Ecto neural progenitor cell (in vitro differentiated cells): ENCODE measurements around the gene THSD7A.

ENCODE experiments used
- DNase-seq: peaks from one replicate; pipeline ENCODE4 v3.0.0-alpha.2; 2018; ENCODE audit warnings: low spot score

THSD7A gene

DNA sequence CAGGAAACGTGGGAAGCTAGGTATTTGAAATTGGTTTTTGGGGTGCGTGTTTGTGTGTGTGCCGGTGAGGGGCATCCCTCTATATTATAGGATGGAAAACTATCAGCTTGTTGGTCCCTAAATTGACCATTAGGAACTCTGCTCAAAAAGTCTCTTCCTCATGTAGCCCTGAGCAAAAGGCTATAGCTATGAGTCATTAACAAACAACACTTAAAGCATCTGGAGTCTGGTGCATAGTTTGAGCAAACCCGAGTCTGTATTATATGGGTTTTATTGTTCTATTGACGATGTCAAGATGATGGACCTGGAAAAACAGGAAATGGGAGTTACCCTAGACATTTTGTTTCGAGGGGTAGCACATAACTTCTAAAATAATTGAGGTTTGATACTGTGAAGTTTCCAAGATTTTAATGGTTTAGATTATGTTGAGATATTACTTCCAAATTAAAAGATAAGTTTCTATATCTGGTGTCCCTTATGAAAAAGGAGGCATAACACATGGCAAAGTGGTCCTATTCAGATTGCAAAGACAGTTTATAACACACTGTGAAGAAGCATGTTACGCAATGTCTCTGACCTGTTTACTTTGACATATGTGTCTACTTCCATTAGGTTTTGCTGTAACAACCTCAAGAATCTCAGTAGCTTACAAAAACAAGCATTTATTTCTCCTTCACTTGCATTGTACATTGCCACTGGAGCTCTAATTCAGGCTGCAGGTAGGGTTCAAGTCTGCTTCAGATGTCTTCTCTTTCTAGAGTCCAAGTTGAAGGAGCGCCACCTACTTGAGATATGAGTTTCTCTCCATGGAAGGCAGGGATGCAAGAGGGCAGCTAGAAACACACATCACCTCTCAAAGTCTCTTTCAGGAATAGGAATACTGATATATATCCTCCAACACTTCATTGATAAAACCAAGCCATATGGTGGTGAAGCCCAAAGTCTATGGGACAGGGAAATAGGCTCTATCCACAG is 500.6 kb downstream of the THSD7A start:
- DNase-seq: no peak

DNA sequence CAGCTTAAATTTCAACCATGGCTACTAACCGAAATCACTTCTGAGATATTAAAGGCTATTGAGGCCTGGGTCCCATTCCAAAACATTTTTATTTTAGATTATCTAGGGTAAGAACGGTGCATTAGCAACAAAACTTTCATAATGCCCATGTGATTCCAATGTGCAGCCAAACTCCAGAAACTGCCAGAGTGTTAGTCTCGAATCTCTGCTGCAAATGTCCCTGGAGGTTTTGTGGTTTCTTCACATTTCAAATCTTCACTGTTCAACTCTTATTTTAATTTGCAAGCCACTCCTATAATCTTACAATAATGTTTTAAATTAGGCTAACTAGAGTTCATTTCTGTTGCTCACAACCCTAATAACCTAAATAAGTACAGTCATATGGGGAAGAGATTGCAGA is 501.3 kb downstream of the THSD7A start:
- DNase-seq: no peak

DNA sequence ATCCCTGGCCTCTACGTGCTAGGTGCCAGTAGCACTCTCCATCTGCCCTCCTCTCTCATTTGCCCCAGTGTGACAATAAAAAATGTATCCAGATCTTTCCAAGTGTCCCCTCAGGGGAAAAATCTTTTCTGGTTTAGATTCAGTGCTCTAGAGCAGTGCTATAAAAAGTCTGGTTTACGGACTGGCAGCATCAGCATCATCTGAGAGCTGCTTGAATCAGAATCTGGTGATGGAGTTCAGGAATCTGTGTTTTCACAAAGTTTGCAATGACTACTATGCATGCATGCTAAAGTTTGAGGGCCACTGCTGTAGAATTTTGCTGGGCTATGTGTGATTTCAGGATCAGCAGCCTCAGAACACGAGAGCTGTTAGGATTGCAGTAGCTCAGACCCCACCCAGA is 501.8 kb downstream of the THSD7A start:
- no peak for DNase-seq

DNA sequence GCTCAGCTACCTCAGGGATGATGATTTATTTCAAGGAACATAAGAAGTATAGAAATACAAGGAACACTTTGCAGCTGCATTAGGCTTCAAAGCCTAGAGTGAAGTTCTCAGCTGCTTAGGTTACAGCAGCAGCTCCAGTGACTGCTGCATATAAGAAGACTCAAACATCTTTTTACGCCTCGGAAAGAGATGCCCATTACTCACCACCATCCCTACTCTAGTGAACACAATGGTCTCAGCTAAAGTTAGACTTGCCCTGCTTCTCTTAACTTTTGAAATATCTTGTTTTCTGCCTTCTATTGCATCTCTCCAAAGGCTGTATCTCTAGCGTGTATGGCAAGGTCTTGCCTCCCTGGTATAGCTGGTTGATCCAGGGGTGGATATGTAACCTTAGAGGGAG is 502.4 kb downstream of the THSD7A start:
- no peak for DNase-seq

DNA sequence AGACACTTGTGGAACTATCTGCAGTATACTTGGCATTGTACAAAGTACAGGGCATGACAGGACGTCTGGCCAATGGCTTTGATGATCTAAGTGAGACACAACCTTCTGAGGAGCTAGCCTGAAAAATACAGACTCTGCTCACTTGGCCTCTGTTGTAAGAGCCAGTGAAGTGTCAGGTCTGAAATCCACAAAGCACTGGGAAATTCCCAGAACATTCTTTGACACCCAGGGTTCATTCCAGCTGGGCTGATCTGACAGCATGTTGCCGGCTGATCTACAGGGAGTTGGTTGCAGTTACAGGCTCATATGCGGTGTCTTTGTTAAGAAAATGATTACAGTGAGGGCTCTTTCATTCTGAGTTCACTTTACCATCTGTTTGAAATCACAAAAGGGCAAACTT is 503.7 kb downstream of the THSD7A start:
- DNase-seq: no peak

DNA sequence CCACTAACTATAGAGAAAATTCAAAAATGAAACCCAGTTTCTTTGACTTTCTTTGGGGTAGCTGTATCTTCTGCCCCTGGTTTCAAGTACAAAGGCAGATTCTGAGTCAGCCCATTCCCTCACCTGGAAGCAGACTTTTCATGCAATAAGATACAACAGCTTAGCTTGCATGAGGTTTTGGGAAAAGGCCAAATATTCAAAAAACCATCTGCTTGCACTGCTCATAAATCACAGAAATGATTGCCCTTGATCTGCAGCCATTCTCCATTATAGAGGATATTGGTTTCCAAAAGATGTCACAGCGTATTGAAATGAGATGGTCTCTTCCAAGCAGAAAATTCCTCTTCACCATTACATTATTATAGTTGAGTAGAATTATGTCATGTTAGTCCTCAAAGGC is 504.4 kb downstream of the THSD7A start:
- no peak for DNase-seq
